HL-60 (cell line): Measurements from ENCODE around the gene BCAN.

Experiments used
- DNase-seq, 2 experiments: peaks; one replicate each; pipeline ENCODE4 v3.0.0-alpha.2; 2010 to 2020; ENCODE audit warnings: low read depth in 1 of 2, low spot score in 1 of 2
- H3K27ac ChIP-seq: fragments of 250-450 bp; sonication (Bioruptor Pico); replicated peaks from 2 replicates; pipeline ENCODE4 v1.5.1; 2020; ENCODE audit warnings: mild to moderate bottlenecking, moderate library complexity
- H3K27me3 ChIP-seq: fragments of 250-450 bp; sonication (Bioruptor Pico); 2 replicates; pipeline ENCODE4 v1.5.1; 2021; ENCODE audit warnings: mild to moderate bottlenecking, moderate library complexity; ENCODE audit not compliant: insufficient read depth, poor library complexity, severe bottlenecking
- H3K4me3 ChIP-seq: replicated peaks from 2 replicates; pipeline ENCODE4 v1.5.1; 2011; ENCODE audit warnings: mild to moderate bottlenecking, control low read depth, low read length; ENCODE audit not compliant: insufficient read depth
- GABPA ChIP-seq: IDR thresholded peaks from 2 replicates; pipeline ENCODE4 v1.6.1; 2012; ENCODE audit warnings: low read depth
- POLR2AphosphoS5 ChIP-seq: IDR thresholded peaks from 2 replicates; pipeline ENCODE4 v1.6.1; 2012; ENCODE audit warnings: low read depth
- SPI1 ChIP-seq: IDR thresholded peaks from 2 replicates; pipeline ENCODE4 v1.6.1; 2012; ENCODE audit warnings: low read depth, mild to moderate bottlenecking, borderline replicate concordance
- TF ChIP-seq, protein P1 (sequence below): IDR thresholded peaks from one replicate; pipeline ENCODE4 v1.5.1; 2011; ENCODE audit warnings: low read length, control low read depth, inconsistent platforms; ENCODE audit not compliant: insufficient read depth
- TF ChIP-seq, protein P2 (sequence below): IDR thresholded peaks from 2 replicates; pipeline ENCODE4 v1.6.1; 2012; ENCODE audit warnings: low read depth; ENCODE audit not compliant: insufficient replicate concordance

Gene BCAN

DNA sequence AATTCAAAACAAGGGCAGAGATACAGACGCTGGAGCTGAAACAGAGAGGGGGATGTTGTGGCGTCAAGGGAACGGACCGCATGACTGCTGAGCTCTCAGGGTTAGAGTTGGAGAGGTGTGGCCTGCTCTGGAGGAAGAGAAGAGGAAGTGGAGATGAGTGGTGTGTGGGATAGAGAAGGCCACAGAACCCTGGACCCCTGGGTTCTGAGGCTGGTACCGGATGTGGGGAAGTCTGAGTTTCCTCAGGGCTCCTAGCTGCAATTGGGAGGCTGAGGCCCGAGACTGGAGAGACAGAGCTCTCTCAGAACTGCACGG is 1.8 kb downstream of the BCAN start:
- Histone ChIP-seq H3K27me3 (peaks cover 51% of the 10 kb centered on the region), H3K27ac (no peak overlapping the region), H3K4me3 (no peak overlapping the region)
- DNase-seq, result peak in 1 of 2 experiments; percentile 63
- TF ChIP-seq, protein P1, sequence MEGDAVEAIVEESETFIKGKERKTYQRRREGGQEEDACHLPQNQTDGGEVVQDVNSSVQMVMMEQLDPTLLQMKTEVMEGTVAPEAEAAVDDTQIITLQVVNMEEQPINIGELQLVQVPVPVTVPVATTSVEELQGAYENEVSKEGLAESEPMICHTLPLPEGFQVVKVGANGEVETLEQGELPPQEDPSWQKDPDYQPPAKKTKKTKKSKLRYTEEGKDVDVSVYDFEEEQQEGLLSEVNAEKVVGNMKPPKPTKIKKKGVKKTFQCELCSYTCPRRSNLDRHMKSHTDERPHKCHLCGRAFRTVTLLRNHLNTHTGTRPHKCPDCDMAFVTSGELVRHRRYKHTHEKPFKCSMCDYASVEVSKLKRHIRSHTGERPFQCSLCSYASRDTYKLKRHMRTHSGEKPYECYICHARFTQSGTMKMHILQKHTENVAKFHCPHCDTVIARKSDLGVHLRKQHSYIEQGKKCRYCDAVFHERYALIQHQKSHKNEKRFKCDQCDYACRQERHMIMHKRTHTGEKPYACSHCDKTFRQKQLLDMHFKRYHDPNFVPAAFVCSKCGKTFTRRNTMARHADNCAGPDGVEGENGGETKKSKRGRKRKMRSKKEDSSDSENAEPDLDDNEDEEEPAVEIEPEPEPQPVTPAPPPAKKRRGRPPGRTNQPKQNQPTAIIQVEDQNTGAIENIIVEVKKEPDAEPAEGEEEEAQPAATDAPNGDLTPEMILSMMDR, result no peak
- TF ChIP-seq, protein P2, sequence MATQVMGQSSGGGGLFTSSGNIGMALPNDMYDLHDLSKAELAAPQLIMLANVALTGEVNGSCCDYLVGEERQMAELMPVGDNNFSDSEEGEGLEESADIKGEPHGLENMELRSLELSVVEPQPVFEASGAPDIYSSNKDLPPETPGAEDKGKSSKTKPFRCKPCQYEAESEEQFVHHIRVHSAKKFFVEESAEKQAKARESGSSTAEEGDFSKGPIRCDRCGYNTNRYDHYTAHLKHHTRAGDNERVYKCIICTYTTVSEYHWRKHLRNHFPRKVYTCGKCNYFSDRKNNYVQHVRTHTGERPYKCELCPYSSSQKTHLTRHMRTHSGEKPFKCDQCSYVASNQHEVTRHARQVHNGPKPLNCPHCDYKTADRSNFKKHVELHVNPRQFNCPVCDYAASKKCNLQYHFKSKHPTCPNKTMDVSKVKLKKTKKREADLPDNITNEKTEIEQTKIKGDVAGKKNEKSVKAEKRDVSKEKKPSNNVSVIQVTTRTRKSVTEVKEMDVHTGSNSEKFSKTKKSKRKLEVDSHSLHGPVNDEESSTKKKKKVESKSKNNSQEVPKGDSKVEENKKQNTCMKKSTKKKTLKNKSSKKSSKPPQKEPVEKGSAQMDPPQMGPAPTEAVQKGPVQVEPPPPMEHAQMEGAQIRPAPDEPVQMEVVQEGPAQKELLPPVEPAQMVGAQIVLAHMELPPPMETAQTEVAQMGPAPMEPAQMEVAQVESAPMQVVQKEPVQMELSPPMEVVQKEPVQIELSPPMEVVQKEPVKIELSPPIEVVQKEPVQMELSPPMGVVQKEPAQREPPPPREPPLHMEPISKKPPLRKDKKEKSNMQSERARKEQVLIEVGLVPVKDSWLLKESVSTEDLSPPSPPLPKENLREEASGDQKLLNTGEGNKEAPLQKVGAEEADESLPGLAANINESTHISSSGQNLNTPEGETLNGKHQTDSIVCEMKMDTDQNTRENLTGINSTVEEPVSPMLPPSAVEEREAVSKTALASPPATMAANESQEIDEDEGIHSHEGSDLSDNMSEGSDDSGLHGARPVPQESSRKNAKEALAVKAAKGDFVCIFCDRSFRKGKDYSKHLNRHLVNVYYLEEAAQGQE, result no peak
- TF ChIP-seq SPI1 (peak; percentile 85), POLR2AphosphoS5 (no peak), GABPA (peak; percentile 33)

- TF ChIP-seq GABPA (no peak), POLR2AphosphoS5 (no peak), SPI1 (no peak)
- TF ChIP-seq, protein P1, result no peak
- TF ChIP-seq, protein P2, result no peak
- Histone ChIP-seq H3K27me3 (peaks cover 51% of the 10 kb centered on the region), H3K27ac (no peak overlapping the region), H3K4me3 (no peak overlapping the region)
- no peak for DNase-seq
Measured at GRCh38 chr1:156644146-156644545, 2.2 kb downstream of the BCAN start.

- Histone ChIP-seq H3K27ac (no peak overlapping the region), H3K4me3 (no peak overlapping the region), H3K27me3 (peaks cover 46% of the 10 kb centered on the region)
- no peak for DNase-seq
- TF ChIP-seq GABPA (no peak), SPI1 (no peak), POLR2AphosphoS5 (no peak)
- TF ChIP-seq, protein P2, result no peak
- TF ChIP-seq, protein P1, result no peak
Measured at GRCh38 chr1:156644640-156645039, 2.7 kb downstream of the BCAN start.
